ENCODE measurements around the gene DPF3. TPM values are rescaled to one million over a fixed set of nuclear protein-coding genes. Genes with fewer than 3 reads are reported as not detected.
"Not testable (repeated sequence)": the region's sequence is repeated elsewhere in the genome, so short reads cannot be mapped to it uniquely, and the experiment has no call there.

Gene DPF3
- total RNA-seq, 3 donors from 2014 or later = 0.32 to 2.8 (median 1.3) TPM

GRCh38 chr14:72754949-72755348 lies 139.0 kb downstream of the DPF3 start:
- no peak for DNase-seq (ENCODE audit: low spot score in 2 of 2)
- TF ChIP-seq POLR2AphosphoS5 (IDR thresholded peaks at IDR 0.05) (no peak), POLR2A (IDR thresholded peaks at IDR 0.05) (no peak)
- TF ChIP-seq, protein P1, sequence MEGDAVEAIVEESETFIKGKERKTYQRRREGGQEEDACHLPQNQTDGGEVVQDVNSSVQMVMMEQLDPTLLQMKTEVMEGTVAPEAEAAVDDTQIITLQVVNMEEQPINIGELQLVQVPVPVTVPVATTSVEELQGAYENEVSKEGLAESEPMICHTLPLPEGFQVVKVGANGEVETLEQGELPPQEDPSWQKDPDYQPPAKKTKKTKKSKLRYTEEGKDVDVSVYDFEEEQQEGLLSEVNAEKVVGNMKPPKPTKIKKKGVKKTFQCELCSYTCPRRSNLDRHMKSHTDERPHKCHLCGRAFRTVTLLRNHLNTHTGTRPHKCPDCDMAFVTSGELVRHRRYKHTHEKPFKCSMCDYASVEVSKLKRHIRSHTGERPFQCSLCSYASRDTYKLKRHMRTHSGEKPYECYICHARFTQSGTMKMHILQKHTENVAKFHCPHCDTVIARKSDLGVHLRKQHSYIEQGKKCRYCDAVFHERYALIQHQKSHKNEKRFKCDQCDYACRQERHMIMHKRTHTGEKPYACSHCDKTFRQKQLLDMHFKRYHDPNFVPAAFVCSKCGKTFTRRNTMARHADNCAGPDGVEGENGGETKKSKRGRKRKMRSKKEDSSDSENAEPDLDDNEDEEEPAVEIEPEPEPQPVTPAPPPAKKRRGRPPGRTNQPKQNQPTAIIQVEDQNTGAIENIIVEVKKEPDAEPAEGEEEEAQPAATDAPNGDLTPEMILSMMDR (IDR thresholded peaks at IDR 0.05) = no peak
- H3K27ac ChIP-seq = no peak overlapping the region
- H3K9me3 ChIP-seq = peaks cover 9 to 12% of the 10 kb centered on the region in 2 donors
- H3K4me1 ChIP-seq = no peaks in the 10 kb centered on the region
- H3K27me3 ChIP-seq = no peaks in the 10 kb centered on the region
- no peak overlapping the region for H3K4me3 ChIP-seq
- intact Hi-C loops (cut with DNase I; ENCODE audit: low total_unique reads) = loop anchor here (5.0 kb wide), 1 partner anchor 803 kb away; no protein-coding TSS in a partner anchor
- no peaks in the 10 kb centered on the region for H3K36me3 ChIP-seq

- peaks cover 0 to 2% of the 10 kb centered on the region in 2 donors for H3K9me3 ChIP-seq
- H3K4me3 ChIP-seq = no peak overlapping the region
- H3K36me3 ChIP-seq = no peaks in the 10 kb centered on the region
- H3K27me3 ChIP-seq = no peaks in the 10 kb centered on the region
- no peak for DNase-seq (ENCODE audit: low spot score in 2 of 2)
- TF ChIP-seq, protein P1 (IDR thresholded peaks at IDR 0.05) = no peak
- TF ChIP-seq POLR2AphosphoS5 (IDR thresholded peaks at IDR 0.05) = no peak
- no peak for TF ChIP-seq POLR2A (IDR thresholded peaks at IDR 0.05)
- intact Hi-C loops (cut with DNase I; ENCODE audit: low total_unique reads) = no loop called here
- no peak overlapping the region for H3K27ac ChIP-seq
- no peaks in the 10 kb centered on the region for H3K4me1 ChIP-seq
Observed at GRCh38 chr14:72753879-72754400, 140.0 kb downstream of the DPF3 start.

GRCh38 chr14:72753044-72753710 lies 140.7 kb downstream of the DPF3 start:
- H3K4me3 ChIP-seq = no peak overlapping the region
- no peaks in the 10 kb centered on the region for H3K27me3 ChIP-seq
- no peak for TF ChIP-seq POLR2AphosphoS5 (IDR thresholded peaks at IDR 0.05)
- no peak for TF ChIP-seq POLR2A (IDR thresholded peaks at IDR 0.05)
- no peak overlapping the region for H3K27ac ChIP-seq
- no peaks in the 10 kb centered on the region for H3K4me1 ChIP-seq
- DNase-seq (ENCODE audit: low spot score in 2 of 2) = no peak
- intact Hi-C loops (cut with DNase I; ENCODE audit: low total_unique reads) = no loop called here
- no peaks in the 10 kb centered on the region for H3K36me3 ChIP-seq
- no peaks in the 10 kb centered on the region for H3K9me3 ChIP-seq

- Histone ChIP-seq H3K27ac (no peak overlapping the region), H3K4me3 (no peak overlapping the region), H3K9me3 (no peaks in the 10 kb centered on the region), H3K4me1 (no peaks in the 10 kb centered on the region), H3K36me3 (no peaks in the 10 kb centered on the region), H3K27me3 (no peaks in the 10 kb centered on the region)
- intact Hi-C loops (cut with DNase I; ENCODE audit: low total_unique reads) = no loop called here
- no peak for DNase-seq (ENCODE audit: low spot score in 2 of 2)
- TF ChIP-seq, protein P1 (IDR thresholded peaks at IDR 0.05) = no peak
- no peak for TF ChIP-seq POLR2AphosphoS5 (IDR thresholded peaks at IDR 0.05)
- TF ChIP-seq POLR2A (IDR thresholded peaks at IDR 0.05) = no peak
Observed at GRCh38 chr14:72752034-72752412, 141.9 kb downstream of the DPF3 start.

- H3K9me3 ChIP-seq = no peaks in the 10 kb centered on the region
- no peak for TF ChIP-seq POLR2A (IDR thresholded peaks at IDR 0.05)
- no peak for TF ChIP-seq POLR2AphosphoS5 (IDR thresholded peaks at IDR 0.05)
- TF ChIP-seq, protein P1 (IDR thresholded peaks at IDR 0.05) = no peak
- intact Hi-C loops (cut with DNase I; ENCODE audit: low total_unique reads) = no loop called here
- no peaks in the 10 kb centered on the region for H3K27me3 ChIP-seq
- no peak overlapping the region for H3K27ac ChIP-seq
- H3K36me3 ChIP-seq = no peaks in the 10 kb centered on the region
- no peak for DNase-seq (ENCODE audit: low spot score in 2 of 2)
- no peak overlapping the region for H3K4me3 ChIP-seq
- no peaks in the 10 kb centered on the region for H3K4me1 ChIP-seq
Observed at GRCh38 chr14:72751276-72752033, 142.4 kb downstream of the DPF3 start.

- DNase-seq (ENCODE audit: low spot score in 2 of 2); H3K27ac ChIP-seq; H3K36me3 ChIP-seq; H3K27me3 ChIP-seq; H3K4me1 ChIP-seq; H3K9me3 ChIP-seq; H3K4me3 ChIP-seq; intact Hi-C loops (cut with DNase I; ENCODE audit: low total_unique reads): not testable (repeated sequence)
Observed at GRCh38 chr14:72748921-72749320, 145.0 kb downstream of the DPF3 start.
